ENCODE data around the gene RNF144B. TPM values are rescaled to one million over a fixed set of nuclear protein-coding genes. Genes with fewer than 3 reads are reported as not detected.

The RNF144B gene
- total RNA-seq, 4 donors from 2014 or later: 30.6 to 57.4 (median 44.9) TPM

GRCh38 chr6:18509871-18510643, 122.9 kb downstream of the RNF144B start:
- intact Hi-C loops (cut with DNase I; ENCODE audit: low total_unique reads): no loop called here
- no peak for TF ChIP-seq CTCF (IDR thresholded peaks at IDR 0.05)
- no peak for TF ChIP-seq POLR2A (IDR thresholded peaks at IDR 0.05)
- no peak overlapping the region for H3K4me3 ChIP-seq (ENCODE audit: low read depth, poor library complexity, severe bottlenecking)
- 74 to 80% methylated on average over 3 of the region's 3 CpGs for WGBS, 2 donors
- DNase-seq (ENCODE audit: low spot score in 2 of 2): no peak

- TF ChIP-seq CTCF (IDR thresholded peaks at IDR 0.05): no peak
- TF ChIP-seq POLR2A (IDR thresholded peaks at IDR 0.05): no peak
- DNase-seq (ENCODE audit: low spot score in 2 of 2): no peak
- H3K4me3 ChIP-seq (ENCODE audit: low read depth, poor library complexity, severe bottlenecking): no peak overlapping the region
- intact Hi-C loops (cut with DNase I; ENCODE audit: low total_unique reads): no loop called here
- 77 to 87% methylated on average over 2 of the region's 2 CpGs for WGBS, 2 donors
Measured at GRCh38 chr6:18510644-18511033, 123.5 kb downstream of the RNF144B start.

- DNase-seq (ENCODE audit: low spot score in 2 of 2): no peak
- no peak overlapping the region for H3K4me3 ChIP-seq (ENCODE audit: low read depth, poor library complexity, severe bottlenecking)
- WGBS, 2 donors: 82 to 83% methylated on average over 8 of the region's 8 CpGs
- intact Hi-C loops (cut with DNase I; ENCODE audit: low total_unique reads): no loop called here
- TF ChIP-seq CTCF (IDR thresholded peaks at IDR 0.05): no peak
- TF ChIP-seq POLR2A (IDR thresholded peaks at IDR 0.05): no peak
Measured at GRCh38 chr6:18511211-18511610, 124.1 kb downstream of the RNF144B start.

- TF ChIP-seq POLR2A (IDR thresholded peaks at IDR 0.05): no peak
- intact Hi-C loops (cut with DNase I; ENCODE audit: low total_unique reads): no loop called here
- WGBS, 2 donors: 69 to 70% methylated on average over 2 of the region's 2 CpGs
- no peak overlapping the region for H3K4me3 ChIP-seq (ENCODE audit: low read depth, poor library complexity, severe bottlenecking)
- DNase-seq (ENCODE audit: low spot score in 2 of 2): no peak
Measured at GRCh38 chr6:18513253-18513798, 126.2 kb downstream of the RNF144B start.

- no peak for TF ChIP-seq POLR2A (IDR thresholded peaks at IDR 0.05)
- TF ChIP-seq CTCF (IDR thresholded peaks at IDR 0.05): no peak
Measured at GRCh38 chr6:18514180-18514579, 127.0 kb downstream of the RNF144B start.

GRCh38 chr6:18515767-18516166, 128.6 kb downstream of the RNF144B start:
- H3K4me3 ChIP-seq (ENCODE audit: low read depth, poor library complexity, severe bottlenecking): no peak overlapping the region
- DNase-seq (ENCODE audit: low spot score in 2 of 2): no peak
- intact Hi-C loops (cut with DNase I; ENCODE audit: low total_unique reads): no loop called here
- 74 to 79% methylated on average over 1 of the region's 1 CpG for WGBS, 2 donors
- no peak for TF ChIP-seq CTCF (IDR thresholded peaks at IDR 0.05)
- TF ChIP-seq POLR2A (IDR thresholded peaks at IDR 0.05): no peak

More at GRCh38 chr6:18514180-18514579, 127.0 kb downstream of the RNF144B start:
- intact Hi-C loops (cut with DNase I; ENCODE audit: low total_unique reads): no loop called here
- WGBS, 2 donors: 92 to 93% methylated on average over 7 of the region's 7 CpGs
- H3K4me3 ChIP-seq (ENCODE audit: low read depth, poor library complexity, severe bottlenecking): no peak overlapping the region
- no peak for DNase-seq (ENCODE audit: low spot score in 2 of 2)

Other genes with a start within 250 kb of the RNF144B start
- 10 to 100 TPM in 1 of 4 donors, 1 to 10 TPM in 3; 6.1 to 10.8 (median 8.8) TPM for gene TPMT, start 232.3 kb upstream of the RNF144B start, total RNA-seq
- 10 to 100 TPM; 23.5 to 27.9 (median 24.5) TPM for gene KDM1B, start 231.9 kb upstream of the RNF144B start, total RNA-seq
- gene DEK, start 122.8 kb upstream of the RNF144B start, total RNA-seq: 100 to 1,000 TPM in 1 of 4 donors, 10 to 100 TPM in 3; 69.0 to 101 (median 87.9) TPM